GM19193 (cell line): ENCODE results near the gene BFSP2.

ENCODE experiments used
- POLR2A ChIP-seq: IDR thresholded peaks from 4 replicates; pipeline ENCODE4 v1.6.1; 2011; ENCODE audit not compliant: insufficient read depth, insufficient read length; ENCODE audit errors: extremely low read depth

The BFSP2 gene

DNA sequence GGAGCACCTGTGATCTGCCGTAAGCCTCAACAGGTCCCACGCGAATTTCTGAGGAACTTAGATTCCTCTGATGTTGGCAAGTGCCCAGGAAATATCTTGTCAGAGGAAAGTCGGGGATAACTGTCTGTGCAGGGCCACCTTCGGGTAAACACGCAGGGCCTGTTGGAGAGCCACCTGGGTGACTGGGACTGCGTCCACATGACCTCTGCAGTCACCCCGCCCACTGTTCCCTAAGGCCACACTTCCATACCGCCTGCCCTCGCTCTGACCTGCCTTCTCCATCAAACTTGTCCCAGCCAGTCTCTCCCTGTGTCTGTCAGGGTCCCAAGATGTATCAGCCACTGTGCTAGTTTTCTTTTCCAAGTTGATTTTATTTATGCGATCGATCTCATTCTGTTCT lies 28.7 kb downstream of the BFSP2 start:
- no peak for TF ChIP-seq POLR2A

DNA sequence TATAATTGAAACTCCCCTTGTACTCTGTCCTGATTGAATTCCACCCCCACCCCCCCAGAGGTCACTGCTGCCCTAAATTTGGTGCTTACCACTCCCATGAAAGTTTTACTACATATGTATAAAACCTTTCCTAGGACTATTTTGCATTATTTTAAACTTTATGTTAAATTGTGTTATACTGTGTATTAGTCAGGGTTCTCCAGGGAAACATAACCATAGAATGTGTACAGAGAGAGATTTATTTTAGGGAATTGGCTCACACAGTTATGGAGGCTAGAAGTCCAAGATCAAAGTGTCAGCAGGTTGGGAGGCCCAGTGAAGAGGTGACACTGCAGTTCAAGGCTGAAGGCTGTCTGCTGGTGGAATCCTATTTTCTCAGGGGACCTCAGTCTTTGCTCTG lies 29.2 kb downstream of the BFSP2 start:
- TF ChIP-seq POLR2A = no peak

GRCh38 chr3:133439563-133439962 lies 39.7 kb downstream of the BFSP2 start:
- TF ChIP-seq POLR2A = no peak

DNA sequence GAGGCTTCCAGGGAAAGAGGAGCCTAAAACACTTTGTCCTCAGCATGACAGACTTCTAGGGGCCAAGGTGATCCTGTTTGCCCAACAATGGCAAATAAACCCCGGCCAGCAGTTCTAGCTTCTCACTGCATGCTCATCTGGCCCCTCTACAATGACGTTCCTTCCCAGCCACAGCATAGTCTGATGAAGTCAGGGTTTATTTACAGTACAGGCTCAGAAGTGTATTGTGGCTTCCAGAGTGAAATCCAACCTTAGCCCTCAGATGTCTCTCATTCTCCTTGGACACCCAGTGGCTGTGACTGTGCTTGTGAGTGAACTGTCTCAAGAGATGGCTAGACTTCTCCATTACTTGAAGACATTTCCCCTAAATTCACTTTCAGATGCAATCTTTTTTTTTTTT lies 40.8 kb downstream of the BFSP2 start:
- no peak for TF ChIP-seq POLR2A

DNA sequence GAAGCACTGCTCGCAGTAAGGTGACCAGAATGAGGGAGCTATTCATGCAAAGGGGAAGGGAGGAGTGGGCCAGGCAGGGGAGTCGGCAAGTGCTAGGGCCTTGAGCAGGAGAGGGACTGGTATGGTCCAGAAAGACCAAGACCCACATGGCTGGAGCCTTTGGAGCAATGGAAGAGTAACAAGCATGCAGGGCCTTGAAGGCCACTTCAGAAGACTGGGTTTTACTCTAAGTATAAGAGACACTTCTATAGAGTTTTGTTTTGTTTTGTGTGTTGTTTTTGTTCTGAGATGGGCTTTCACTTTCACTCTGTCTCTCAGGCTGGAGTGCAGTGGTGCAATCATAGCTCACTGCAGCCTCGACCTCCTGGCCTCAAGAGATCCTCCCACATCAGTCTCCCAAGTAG lies 42.0 kb downstream of the BFSP2 start:
- peak; percentile 24 for TF ChIP-seq POLR2A

- TF ChIP-seq POLR2A = no peak
These were observed 42.7 kb downstream of the BFSP2 start for GRCh38 chr3:133442518-133442917.

DNA sequence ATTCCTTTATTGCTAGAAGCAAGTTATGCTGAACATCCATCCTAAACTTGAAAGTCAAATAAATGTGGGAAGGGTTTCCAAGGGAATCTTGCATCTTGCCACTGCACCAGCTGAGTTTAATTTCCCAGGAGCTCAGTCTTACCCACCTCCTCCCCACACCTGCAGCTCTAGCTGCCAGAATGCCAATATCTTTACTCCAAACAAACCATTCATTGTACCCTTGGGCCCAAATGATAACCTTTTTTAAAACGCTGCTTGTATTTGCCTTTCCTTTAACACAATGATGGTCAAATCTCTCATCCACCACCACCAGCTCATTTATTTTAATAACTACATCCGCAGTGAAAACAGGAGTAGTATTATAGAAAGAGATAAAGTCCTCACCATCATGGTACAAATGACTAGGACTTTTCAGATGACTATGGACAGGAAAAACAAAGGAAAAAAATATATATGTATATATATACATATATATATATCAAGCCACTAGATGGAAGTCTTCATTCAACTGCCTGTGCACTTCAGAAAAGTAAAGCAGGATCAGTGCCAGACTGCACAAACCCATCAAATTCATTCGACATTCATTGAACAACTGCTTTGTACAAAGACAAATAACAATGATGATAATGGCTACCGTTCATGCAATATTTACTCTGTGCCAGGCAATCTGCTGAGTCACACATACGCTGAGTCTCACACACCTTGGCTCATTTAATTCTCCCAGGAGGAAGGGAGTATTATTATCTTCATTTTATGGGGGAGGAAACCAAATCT lies 44.0 kb downstream of the BFSP2 start:
- TF ChIP-seq POLR2A = no peak

- no peak for TF ChIP-seq POLR2A
These were observed 44.5 kb downstream of the BFSP2 start for GRCh38 chr3:133444423-133444774.

GRCh38 chr3:133445108-133445507 lies 45.3 kb downstream of the BFSP2 start:
- TF ChIP-seq POLR2A = no peak

DNA sequence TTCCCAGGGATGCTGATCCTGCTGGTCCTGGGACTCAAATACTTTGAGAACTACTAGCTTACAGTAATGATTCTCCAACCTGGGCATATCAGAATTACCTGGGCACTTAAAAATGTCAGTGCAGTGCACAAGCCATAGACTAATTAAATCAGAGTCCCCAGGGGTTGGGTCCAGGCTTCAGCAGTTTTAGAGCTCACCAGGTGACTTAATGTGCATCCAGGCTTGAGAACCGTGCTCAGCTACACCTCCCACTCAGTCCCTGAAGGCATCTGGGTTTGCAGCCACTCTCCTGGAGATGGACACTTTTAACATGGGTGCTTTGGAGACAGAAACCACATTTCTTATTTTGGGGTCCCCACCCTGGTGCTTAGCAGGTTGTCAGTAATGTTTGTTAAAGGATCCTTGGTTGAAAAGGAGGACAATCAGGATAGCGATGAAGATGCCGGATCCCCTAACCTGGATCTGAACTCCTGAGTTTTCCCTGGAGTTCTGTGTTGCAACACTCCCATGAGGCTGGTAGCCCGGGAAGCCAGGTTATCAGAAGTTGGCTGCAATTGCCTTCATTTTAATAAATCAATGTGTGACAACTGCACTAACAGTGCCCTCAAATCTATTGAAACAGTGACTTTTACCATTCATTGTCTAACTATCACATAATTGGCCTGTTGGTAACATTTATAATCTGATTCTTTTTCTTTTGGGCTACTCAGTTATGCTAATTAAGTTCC lies 48.1 kb downstream of the BFSP2 start:
- TF ChIP-seq POLR2A = no peak

GRCh38 chr3:133448478-133449122 lies 48.7 kb downstream of the BFSP2 start:
- no peak for TF ChIP-seq POLR2A

GRCh38 chr3:133451309-133451708 lies 51.5 kb downstream of the BFSP2 start:
- no peak for TF ChIP-seq POLR2A

GRCh38 chr3:133452641-133453319 lies 52.9 kb downstream of the BFSP2 start:
- no peak for TF ChIP-seq POLR2A

DNA sequence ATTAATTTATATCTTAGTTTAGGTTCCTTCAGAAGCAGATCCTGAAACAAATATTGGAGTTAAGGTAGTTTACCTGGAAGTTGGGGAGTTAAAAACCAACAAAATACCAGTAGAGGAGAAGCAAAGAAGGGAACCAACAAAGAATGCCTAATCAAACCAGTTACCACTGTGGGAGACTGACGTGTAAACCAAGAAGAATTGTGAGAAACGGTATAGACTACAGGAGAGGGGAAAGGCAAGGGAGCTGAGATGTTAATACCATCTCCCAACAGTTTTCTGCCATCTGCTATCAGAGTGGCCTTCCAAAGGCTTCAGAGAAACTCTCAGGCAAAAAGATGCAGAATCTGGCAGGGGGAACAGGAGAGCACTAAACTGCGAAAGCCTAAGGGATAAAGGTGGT lies 53.5 kb downstream of the BFSP2 start:
- no peak for TF ChIP-seq POLR2A

DNA sequence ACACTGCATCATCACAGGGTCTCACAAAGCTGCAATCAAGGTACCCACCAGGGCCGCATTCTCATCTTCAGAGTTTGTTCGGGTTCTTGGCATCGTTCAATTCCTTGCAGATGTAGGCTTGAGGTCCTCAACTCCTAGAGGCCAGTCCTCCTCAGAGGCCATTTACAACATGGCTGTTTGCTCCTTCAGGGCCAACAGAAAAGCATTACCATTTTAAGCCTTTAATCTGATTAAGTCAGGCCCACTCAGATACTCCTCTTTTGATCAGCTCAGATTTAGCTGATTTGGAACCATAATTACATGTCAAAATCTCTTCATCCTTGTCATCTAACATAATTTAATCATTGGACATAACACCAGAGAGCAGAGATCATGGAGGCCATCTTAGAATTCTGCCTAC lies 55.4 kb downstream of the BFSP2 start:
- TF ChIP-seq POLR2A = no peak
